ENCODE data around the gene PCMTD2. TPM values are rescaled to one million over a fixed set of nuclear protein-coding genes. Genes with fewer than 3 reads are reported as not detected.

PCMTD2 gene
- total RNA-seq, 2 experiments from 2014 or later, result 47.0 to 51.7 TPM

- Histone ChIP-seq H3K36me3 (ENCODE audit: insufficient read depth, low read length) (peaks cover 13% of the 10 kb centered on the region; the same call in 1 of the 2 replicates), H3K4me1 (ENCODE audit: insufficient read depth, low read length, poor library complexity, severe bottlenecking) (no peaks in the 10 kb centered on the region), H3K27ac (ENCODE audit: low read depth, low read length, poor library complexity, severe bottlenecking) (no peak overlapping the region), H4K20me1 (ENCODE audit: insufficient read depth, low read length) (no peaks in the 10 kb centered on the region), H3K4me3 (ENCODE audit: low read depth, low read length, poor library complexity, severe bottlenecking) (no peak overlapping the region), H2AFZ (ENCODE audit: low read length) (no peak overlapping the region), H3K79me2 (ENCODE audit: insufficient read depth, low read depth, low read length) (no peaks in the 10 kb centered on the region), H3K9me3 (ENCODE audit: low read length) (no peaks in the 10 kb centered on the region; the same call in 1 of the 2 replicates), H3K9me2 (ENCODE audit: insufficient read depth, low read length) (no peaks in the 10 kb centered on the region), H3K4me2 (ENCODE audit: low read length) (no peak overlapping the region)
- POLR2A ChIA-PET, result interaction anchor here (0.7 kb wide), 1 partner anchor 20 kb away, joined by 3 read pairs; no protein-coding TSS in a partner anchor
- no TSS peak for BruUV-seq (replicated peaks)
- TF ChIP-seq EZH2phosphoT487 (IDR thresholded peaks at IDR 0.05; ENCODE audit: borderline replicate concordance, low read depth, low read length), result no peak
- TF ChIP-seq, protein P1, sequence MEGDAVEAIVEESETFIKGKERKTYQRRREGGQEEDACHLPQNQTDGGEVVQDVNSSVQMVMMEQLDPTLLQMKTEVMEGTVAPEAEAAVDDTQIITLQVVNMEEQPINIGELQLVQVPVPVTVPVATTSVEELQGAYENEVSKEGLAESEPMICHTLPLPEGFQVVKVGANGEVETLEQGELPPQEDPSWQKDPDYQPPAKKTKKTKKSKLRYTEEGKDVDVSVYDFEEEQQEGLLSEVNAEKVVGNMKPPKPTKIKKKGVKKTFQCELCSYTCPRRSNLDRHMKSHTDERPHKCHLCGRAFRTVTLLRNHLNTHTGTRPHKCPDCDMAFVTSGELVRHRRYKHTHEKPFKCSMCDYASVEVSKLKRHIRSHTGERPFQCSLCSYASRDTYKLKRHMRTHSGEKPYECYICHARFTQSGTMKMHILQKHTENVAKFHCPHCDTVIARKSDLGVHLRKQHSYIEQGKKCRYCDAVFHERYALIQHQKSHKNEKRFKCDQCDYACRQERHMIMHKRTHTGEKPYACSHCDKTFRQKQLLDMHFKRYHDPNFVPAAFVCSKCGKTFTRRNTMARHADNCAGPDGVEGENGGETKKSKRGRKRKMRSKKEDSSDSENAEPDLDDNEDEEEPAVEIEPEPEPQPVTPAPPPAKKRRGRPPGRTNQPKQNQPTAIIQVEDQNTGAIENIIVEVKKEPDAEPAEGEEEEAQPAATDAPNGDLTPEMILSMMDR (conservative IDR thresholded peaks at IDR 0.05; ENCODE audit: low read length), result no peak
- intact Hi-C loops (cut with micrococcal nuclease; ENCODE audit: unreplicated experiment), result no loop called here
- CTCF ChIA-PET (ENCODE audit: unreplicated experiment), result no interaction called here
- no peak for DNase-seq (ENCODE audit: low spot score)
These were observed 22.2 kb downstream of the PCMTD2 start for GRCh38 chr20:64277571-64278316.

DNA sequence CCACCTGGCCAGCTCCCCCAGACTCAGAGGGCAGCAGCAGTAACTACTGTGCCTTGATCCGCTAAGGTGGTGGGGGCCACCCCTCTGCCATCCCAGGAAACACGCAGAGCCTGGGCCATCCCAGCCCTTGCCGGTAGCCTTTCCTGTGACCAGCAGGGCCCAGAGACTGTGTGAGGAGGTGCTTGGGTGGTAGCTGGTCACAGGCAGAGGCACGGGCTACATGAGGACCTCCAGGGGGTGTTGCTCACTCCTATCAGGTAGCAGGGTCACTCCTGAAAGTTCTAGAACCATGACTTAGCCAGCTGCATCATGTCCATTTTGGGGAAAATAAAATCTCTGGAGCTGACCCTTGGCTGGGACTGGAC is 22.8 kb downstream of the PCMTD2 start:
- Histone ChIP-seq H3K4me1 (ENCODE audit: insufficient read depth, low read length, poor library complexity, severe bottlenecking) (no peaks in the 10 kb centered on the region), H3K9me2 (ENCODE audit: insufficient read depth, low read length) (no peaks in the 10 kb centered on the region), H4K20me1 (ENCODE audit: insufficient read depth, low read length) (no peaks in the 10 kb centered on the region), H3K79me2 (ENCODE audit: insufficient read depth, low read depth, low read length) (no peaks in the 10 kb centered on the region), H3K4me3 (ENCODE audit: low read depth, low read length, poor library complexity, severe bottlenecking) (no peak overlapping the region), H3K4me2 (ENCODE audit: low read length) (no peak overlapping the region), H2AFZ (ENCODE audit: low read length) (no peak overlapping the region), H3K9me3 (ENCODE audit: low read length) (peaks cover 1% of the 10 kb centered on the region), H3K27ac (ENCODE audit: low read depth, low read length, poor library complexity, severe bottlenecking) (no peak overlapping the region), H3K36me3 (ENCODE audit: insufficient read depth, low read length) (peaks cover 13% of the 10 kb centered on the region; the same call in 1 of the 2 replicates)
- DNase-seq (ENCODE audit: low spot score), result no peak
- TF ChIP-seq, protein P1 (conservative IDR thresholded peaks at IDR 0.05; ENCODE audit: low read length), result no peak
- BruUV-seq (replicated peaks), result no TSS peak
- intact Hi-C loops (cut with micrococcal nuclease; ENCODE audit: unreplicated experiment), result no loop called here
- ChIA-PET POLR2A (no interaction called here), CTCF (ENCODE audit: unreplicated experiment) (no interaction called here)

GRCh38 chr20:64279826-64280459 is 24.4 kb downstream of the PCMTD2 start:
- CTCF ChIA-PET (ENCODE audit: unreplicated experiment), result no interaction called here
- POLR2A ChIA-PET, result no interaction called here
- Histone ChIP-seq H3K4me2 (ENCODE audit: low read length) (no peak overlapping the region), H3K79me2 (ENCODE audit: insufficient read depth, low read depth, low read length) (no peaks in the 10 kb centered on the region), H3K9me3 (ENCODE audit: low read length) (peaks cover 18% of the 10 kb centered on the region), H3K27ac (ENCODE audit: low read depth, low read length, poor library complexity, severe bottlenecking) (no peak overlapping the region), H3K4me3 (ENCODE audit: low read depth, low read length, poor library complexity, severe bottlenecking) (no peak overlapping the region), H3K4me1 (ENCODE audit: insufficient read depth, low read length, poor library complexity, severe bottlenecking) (no peaks in the 10 kb centered on the region), H3K36me3 (ENCODE audit: insufficient read depth, low read length) (no peaks in the 10 kb centered on the region; the same call in 1 of the 2 replicates), H2AFZ (ENCODE audit: low read length) (no peak overlapping the region), H3K9me2 (ENCODE audit: insufficient read depth, low read length) (no peaks in the 10 kb centered on the region), H4K20me1 (ENCODE audit: insufficient read depth, low read length) (no peaks in the 10 kb centered on the region)
- no TSS peak for BruUV-seq (replicated peaks)
- no peak for DNase-seq (ENCODE audit: low spot score)
- no peak for TF ChIP-seq EZH2phosphoT487 (IDR thresholded peaks at IDR 0.05; ENCODE audit: borderline replicate concordance, low read depth, low read length)
- intact Hi-C loops (cut with micrococcal nuclease; ENCODE audit: unreplicated experiment), result no loop called here

Data from OCI-LY7 (cell line).